HepG2 (cell line): ENCODE results near the gene C5orf34. TPM values are rescaled to one million over a fixed set of nuclear protein-coding genes. Genes with fewer than 3 reads are reported as not detected.

Experiments used
- CBFB ChIP-seq: sonication (generic); formaldehyde crosslinking; IDR thresholded peaks from 2 replicates; pipeline ENCODE4 v1.4.0; 2020; ENCODE audit warnings: missing genetic modification reagents
- DPF2 ChIP-seq: sonication (generic); formaldehyde crosslinking; IDR thresholded peaks from 2 replicates; pipeline ENCODE4 v1.4.0; 2020; ENCODE audit warnings: mild to moderate bottlenecking, low read depth, missing genetic modification reagents, borderline replicate concordance
- ETV6 ChIP-seq: sonication (generic); formaldehyde crosslinking; conservative IDR thresholded peaks from 2 replicates; pipeline ENCODE4 v1.4.0; 2020; ENCODE audit warnings: missing genetic modification reagents
- GATAD1 ChIP-seq: IDR thresholded peaks from 2 replicates; pipeline ENCODE4 v1.6.1; 2016; ENCODE audit warnings: missing genetic modification reagents, missing compliant biosample characterization
- NR2F6 ChIP-seq, 2 experiments: IDR thresholded peaks; 2 replicates each; pipeline ENCODE4 v1.6.1; 2016; ENCODE audit warnings: antibody characterized with exemption in 1 of 2, mild to moderate bottlenecking in 1 of 2
- SIN3B ChIP-seq: fragments of 150-350 bp; IDR thresholded peaks from 2 replicates; pipeline ENCODE4 v1.6.1; 2014; ENCODE audit warnings: low read length
- ZFX ChIP-seq: sonication (generic); formaldehyde crosslinking; IDR thresholded peaks from 2 replicates; pipeline ENCODE4 v1.4.0; 2020; ENCODE audit warnings: mild to moderate bottlenecking, low read depth, missing genetic modification reagents, moderate library complexity
- ZNF331 ChIP-seq: sonication (generic); formaldehyde crosslinking; IDR thresholded peaks from 2 replicates; pipeline ENCODE4 v1.4.0; 2020; ENCODE audit warnings: missing genetic modification reagents
- ZNF468 ChIP-seq: sonication (generic); formaldehyde crosslinking; IDR thresholded peaks from 2 replicates; pipeline ENCODE4 v1.8.0; 2022; ENCODE audit warnings: mild to moderate bottlenecking, moderate library complexity, missing genetic modification reagents
- ZNF644 ChIP-seq: IDR thresholded peaks from 2 replicates; pipeline ENCODE4 v1.6.1; 2016; ENCODE audit warnings: low read depth
- ZNF841 ChIP-seq: sonication (generic); formaldehyde crosslinking; IDR thresholded peaks from 2 replicates; pipeline ENCODE4 v1.8.1; 2023; ENCODE audit warnings: missing genetic modification reagents, borderline replicate concordance
- ZZZ3 ChIP-seq: sonication (generic); formaldehyde crosslinking; IDR thresholded peaks from 2 replicates; pipeline ENCODE4 v1.4.0; 2020; ENCODE audit warnings: missing genetic modification reagents, mild to moderate bottlenecking, borderline replicate concordance
- polyA plus RNA-seq, 8 experiments: library from polyadenylated mRNA; depleted of rRNA in 3 of 8; stranded (reverse) in 7 of 8; unstranded in 1 of 8; fragments of >200 nt; fragmentation: Illumina TruSeq in 4 of 8; extraction: Trizol in 4 of 8; gene quantifications; 2 replicates each; pipeline versions ENCODE4 v1.2.1 to v1.2.3, GENCODE V29; 2011 to 2016; ENCODE audit warnings: low read depth in 4 of 8, missing spikeins in 1 of 8, mixed read lengths in 1 of 8; ENCODE audit not compliant: insufficient read depth in 1 of 8
- total RNA-seq, 5 experiments: library from RNA; depleted of rRNA; stranded (reverse); fragments of >200 nt; fragmentation: Illumina TruSeq; extraction: Trizol; gene quantifications; 2 replicates each; pipeline ENCODE4 v1.2.3, GENCODE V29; 2016; ENCODE audit warnings: low read depth in 1 of 5
- TF ChIP-seq, protein P1 (sequence below): sonication (generic); formaldehyde crosslinking; IDR thresholded peaks from 2 replicates; pipeline ENCODE4 v1.4.0; 2020; ENCODE audit warnings: mild to moderate bottlenecking, low read depth, missing genetic modification reagents
- TF ChIP-seq, protein P2 (sequence below): IDR thresholded peaks from 2 replicates; pipeline ENCODE4 v1.4.0; 2020; ENCODE audit warnings: mild to moderate bottlenecking, missing genetic modification reagents
- TF ChIP-seq, protein P3 (sequence below): sonication (generic); formaldehyde crosslinking; IDR thresholded peaks from 2 replicates; pipeline ENCODE4 v1.5.0; 2020; ENCODE audit warnings: mild to moderate bottlenecking, missing genetic modification reagents
- TF ChIP-seq, protein P4 (sequence below): sonication (generic); formaldehyde crosslinking; IDR thresholded peaks from 2 replicates; pipeline ENCODE4 v1.5.1; 2020; ENCODE audit warnings: mild to moderate bottlenecking, missing genetic modification reagents, moderate library complexity

The C5orf34 gene
- total and polyA plus RNA-seq, 2 of the 13 experiments (the other 11 are each of a cell fraction or from before 2014, with no cell fraction given), result 3.2 to 6.4 TPM

DNA sequence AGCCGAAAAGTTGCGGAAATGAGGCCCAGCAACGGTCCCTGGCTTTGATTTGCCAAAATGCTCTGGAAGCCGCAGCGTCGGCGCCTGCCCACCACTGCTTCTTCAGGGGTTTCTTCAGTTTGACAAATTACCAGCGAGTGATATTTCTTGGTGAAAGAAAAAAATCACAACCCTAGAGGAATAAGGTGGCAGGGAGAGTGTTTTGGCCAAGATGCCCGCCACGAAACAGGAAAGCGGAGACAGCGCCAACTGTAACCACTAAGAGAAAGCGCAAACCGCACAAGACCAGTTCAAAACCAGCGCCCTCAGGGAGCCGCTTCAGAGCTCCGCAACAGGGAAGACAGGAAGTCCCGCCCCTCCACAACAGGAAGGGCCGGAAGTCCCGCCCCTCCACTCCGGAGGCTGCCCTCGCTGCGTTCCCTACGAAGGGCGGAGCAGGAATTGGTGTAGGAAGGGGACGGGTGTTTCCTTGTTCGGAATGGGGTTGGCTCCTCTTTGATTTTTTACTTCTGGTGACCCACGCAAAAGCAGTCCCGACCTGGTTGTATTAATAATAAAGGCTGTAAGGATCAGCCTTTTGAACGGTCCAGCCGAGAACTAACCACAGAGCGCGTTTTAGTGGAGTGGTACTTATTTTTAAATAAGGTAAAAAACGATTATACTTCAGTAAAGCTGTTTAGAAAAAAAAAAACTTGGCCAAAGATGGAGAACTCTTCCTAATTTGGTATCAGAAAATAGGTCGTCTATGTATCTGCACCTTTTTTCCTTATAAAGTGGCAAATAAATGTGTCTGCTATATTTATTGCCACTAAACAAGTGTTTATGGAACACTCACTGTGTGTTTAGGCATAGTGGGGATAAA is at the start of gene C5orf34 (continued):
- 0 out of 2 replicates have a peak, but pooled peaks have one; percentile 18 for TF ChIP-seq ETV6
- TF ChIP-seq NR2F6 (IDR thresholded peaks at IDR 0.05), result 0 out of 2 replicates have a peak, but pooled peaks have one; percentile 12
- TF ChIP-seq NR2F6 (CRISPR knock-in tag; IDR thresholded peaks at IDR 0.05), result no peak
- TF ChIP-seq SIN3B, result peak; percentile 96
- 0 out of 2 replicates have a peak, but pooled peaks have one; percentile 13 for TF ChIP-seq ZNF331 (CRISPR knock-in tag)
- TF ChIP-seq CBFB (CRISPR knock-in tag), result 0 out of 2 replicates have a peak, but pooled peaks have one; percentile 56
- TF ChIP-seq GATAD1 (CRISPR knock-in tag), result peak; percentile 87
- no peak for TF ChIP-seq ZNF468 (CRISPR knock-in tag)
- TF ChIP-seq, protein P1, sequence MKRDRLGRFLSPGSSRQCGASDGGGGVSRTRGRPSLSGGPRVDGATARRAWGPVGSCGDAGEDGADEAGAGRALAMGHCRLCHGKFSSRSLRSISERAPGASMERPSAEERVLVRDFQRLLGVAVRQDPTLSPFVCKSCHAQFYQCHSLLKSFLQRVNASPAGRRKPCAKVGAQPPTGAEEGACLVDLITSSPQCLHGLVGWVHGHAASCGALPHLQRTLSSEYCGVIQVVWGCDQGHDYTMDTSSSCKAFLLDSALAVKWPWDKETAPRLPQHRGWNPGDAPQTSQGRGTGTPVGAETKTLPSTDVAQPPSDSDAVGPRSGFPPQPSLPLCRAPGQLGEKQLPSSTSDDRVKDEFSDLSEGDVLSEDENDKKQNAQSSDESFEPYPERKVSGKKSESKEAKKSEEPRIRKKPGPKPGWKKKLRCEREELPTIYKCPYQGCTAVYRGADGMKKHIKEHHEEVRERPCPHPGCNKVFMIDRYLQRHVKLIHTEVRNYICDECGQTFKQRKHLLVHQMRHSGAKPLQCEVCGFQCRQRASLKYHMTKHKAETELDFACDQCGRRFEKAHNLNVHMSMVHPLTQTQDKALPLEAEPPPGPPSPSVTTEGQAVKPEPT (CRISPR knock-in tag), result no peak
- 0 out of 2 replicates have a peak, but pooled peaks have one; percentile 29 for TF ChIP-seq ZNF644
- TF ChIP-seq, protein P2, sequence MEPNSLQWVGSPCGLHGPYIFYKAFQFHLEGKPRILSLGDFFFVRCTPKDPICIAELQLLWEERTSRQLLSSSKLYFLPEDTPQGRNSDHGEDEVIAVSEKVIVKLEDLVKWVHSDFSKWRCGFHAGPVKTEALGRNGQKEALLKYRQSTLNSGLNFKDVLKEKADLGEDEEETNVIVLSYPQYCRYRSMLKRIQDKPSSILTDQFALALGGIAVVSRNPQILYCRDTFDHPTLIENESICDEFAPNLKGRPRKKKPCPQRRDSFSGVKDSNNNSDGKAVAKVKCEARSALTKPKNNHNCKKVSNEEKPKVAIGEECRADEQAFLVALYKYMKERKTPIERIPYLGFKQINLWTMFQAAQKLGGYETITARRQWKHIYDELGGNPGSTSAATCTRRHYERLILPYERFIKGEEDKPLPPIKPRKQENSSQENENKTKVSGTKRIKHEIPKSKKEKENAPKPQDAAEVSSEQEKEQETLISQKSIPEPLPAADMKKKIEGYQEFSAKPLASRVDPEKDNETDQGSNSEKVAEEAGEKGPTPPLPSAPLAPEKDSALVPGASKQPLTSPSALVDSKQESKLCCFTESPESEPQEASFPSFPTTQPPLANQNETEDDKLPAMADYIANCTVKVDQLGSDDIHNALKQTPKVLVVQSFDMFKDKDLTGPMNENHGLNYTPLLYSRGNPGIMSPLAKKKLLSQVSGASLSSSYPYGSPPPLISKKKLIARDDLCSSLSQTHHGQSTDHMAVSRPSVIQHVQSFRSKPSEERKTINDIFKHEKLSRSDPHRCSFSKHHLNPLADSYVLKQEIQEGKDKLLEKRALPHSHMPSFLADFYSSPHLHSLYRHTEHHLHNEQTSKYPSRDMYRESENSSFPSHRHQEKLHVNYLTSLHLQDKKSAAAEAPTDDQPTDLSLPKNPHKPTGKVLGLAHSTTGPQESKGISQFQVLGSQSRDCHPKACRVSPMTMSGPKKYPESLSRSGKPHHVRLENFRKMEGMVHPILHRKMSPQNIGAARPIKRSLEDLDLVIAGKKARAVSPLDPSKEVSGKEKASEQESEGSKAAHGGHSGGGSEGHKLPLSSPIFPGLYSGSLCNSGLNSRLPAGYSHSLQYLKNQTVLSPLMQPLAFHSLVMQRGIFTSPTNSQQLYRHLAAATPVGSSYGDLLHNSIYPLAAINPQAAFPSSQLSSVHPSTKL (CRISPR knock-in tag), result peak; percentile 31; the same call in 1 of the 2 replicates
- TF ChIP-seq, protein P3, sequence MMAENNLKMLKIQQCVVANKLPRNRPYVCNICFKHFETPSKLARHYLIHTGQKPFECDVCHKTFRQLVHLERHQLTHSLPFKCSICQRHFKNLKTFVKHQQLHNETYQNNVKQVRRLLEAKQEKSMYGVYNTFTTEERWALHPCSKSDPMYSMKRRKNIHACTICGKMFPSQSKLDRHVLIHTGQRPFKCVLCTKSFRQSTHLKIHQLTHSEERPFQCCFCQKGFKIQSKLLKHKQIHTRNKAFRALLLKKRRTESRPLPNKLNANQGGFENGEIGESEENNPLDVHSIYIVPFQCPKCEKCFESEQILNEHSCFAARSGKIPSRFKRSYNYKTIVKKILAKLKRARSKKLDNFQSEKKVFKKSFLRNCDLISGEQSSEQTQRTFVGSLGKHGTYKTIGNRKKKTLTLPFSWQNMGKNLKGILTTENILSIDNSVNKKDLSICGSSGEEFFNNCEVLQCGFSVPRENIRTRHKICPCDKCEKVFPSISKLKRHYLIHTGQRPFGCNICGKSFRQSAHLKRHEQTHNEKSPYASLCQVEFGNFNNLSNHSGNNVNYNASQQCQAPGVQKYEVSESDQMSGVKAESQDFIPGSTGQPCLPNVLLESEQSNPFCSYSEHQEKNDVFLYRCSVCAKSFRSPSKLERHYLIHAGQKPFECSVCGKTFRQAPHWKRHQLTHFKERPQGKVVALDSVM, result 0 out of 2 replicates have a peak, but pooled peaks have one; percentile 23
- TF ChIP-seq ZZZ3 (CRISPR knock-in tag), result no peak; the same call in 1 of the 2 replicates
- peak; percentile 73 for TF ChIP-seq ZFX
- no peak for TF ChIP-seq ZNF841 (CRISPR knock-in tag)
- no peak for TF ChIP-seq DPF2 (CRISPR knock-in tag)
- TF ChIP-seq, protein P4, sequence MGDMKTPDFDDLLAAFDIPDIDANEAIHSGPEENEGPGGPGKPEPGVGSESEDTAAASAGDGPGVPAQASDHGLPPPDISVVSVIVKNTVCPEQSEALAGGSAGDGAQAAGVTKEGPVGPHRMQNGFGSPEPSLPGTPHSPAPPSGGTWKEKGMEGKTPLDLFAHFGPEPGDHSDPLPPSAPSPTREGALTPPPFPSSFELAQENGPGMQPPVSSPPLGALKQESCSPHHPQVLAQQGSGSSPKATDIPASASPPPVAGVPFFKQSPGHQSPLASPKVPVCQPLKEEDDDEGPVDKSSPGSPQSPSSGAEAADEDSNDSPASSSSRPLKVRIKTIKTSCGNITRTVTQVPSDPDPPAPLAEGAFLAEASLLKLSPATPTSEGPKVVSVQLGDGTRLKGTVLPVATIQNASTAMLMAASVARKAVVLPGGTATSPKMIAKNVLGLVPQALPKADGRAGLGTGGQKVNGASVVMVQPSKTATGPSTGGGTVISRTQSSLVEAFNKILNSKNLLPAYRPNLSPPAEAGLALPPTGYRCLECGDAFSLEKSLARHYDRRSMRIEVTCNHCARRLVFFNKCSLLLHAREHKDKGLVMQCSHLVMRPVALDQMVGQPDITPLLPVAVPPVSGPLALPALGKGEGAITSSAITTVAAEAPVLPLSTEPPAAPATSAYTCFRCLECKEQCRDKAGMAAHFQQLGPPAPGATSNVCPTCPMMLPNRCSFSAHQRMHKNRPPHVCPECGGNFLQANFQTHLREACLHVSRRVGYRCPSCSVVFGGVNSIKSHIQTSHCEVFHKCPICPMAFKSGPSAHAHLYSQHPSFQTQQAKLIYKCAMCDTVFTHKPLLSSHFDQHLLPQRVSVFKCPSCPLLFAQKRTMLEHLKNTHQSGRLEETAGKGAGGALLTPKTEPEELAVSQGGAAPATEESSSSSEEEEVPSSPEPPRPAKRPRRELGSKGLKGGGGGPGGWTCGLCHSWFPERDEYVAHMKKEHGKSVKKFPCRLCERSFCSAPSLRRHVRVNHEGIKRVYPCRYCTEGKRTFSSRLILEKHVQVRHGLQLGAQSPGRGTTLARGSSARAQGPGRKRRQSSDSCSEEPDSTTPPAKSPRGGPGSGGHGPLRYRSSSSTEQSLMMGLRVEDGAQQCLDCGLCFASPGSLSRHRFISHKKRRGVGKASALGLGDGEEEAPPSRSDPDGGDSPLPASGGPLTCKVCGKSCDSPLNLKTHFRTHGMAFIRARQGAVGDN (CRISPR knock-in tag), result peak; percentile 76
